ENCODE measurements around the gene KHNYN. TPM values are rescaled to one million over a fixed set of nuclear protein-coding genes. Genes with fewer than 3 reads are reported as not detected.
A peak's percentile ranks its signal among the peaks of the same experiment; 100 is the strongest.
"Not testable (repeated sequence)": the region's sequence is repeated elsewhere in the genome, so short reads cannot be mapped to it uniquely, and the experiment has no call there.

The KHNYN gene
- total RNA-seq, 4 donors from 2014 or later: 66.0 to 147 (median 90.6) TPM

- intact Hi-C loops (cut with DNase I; ENCODE audit: low total_unique reads): no loop called here
- TF ChIP-seq POLR2A (IDR thresholded peaks at IDR 0.05) (no peak), CTCF (IDR thresholded peaks at IDR 0.05) (no peak)
- 90 to 95% methylated on average over 2 of the region's 2 CpGs for whole genome bisulfite sequencing, 2 donors
- no peak overlapping the region for H3K4me3 ChIP-seq (ENCODE audit: low read depth, poor library complexity, severe bottlenecking)
- no peak for DNase-seq (ENCODE audit: low spot score in 2 of 2)
Measured at GRCh38 chr14:24387009-24387345, 42.8 kb upstream of the KHNYN start.

GRCh38 chr14:24387579-24387978 lies 42.2 kb upstream of the KHNYN start:
- DNase-seq (ENCODE audit: low spot score in 2 of 2); H3K4me3 ChIP-seq (ENCODE audit: low read depth, poor library complexity, severe bottlenecking); intact Hi-C loops (cut with DNase I; ENCODE audit: low total_unique reads): not testable (repeated sequence)
- WGBS, 2 donors: 88 to 90% methylated on average over 5 of the region's 5 CpGs

GRCh38 chr14:24388474-24389179 lies 41.1 kb upstream of the KHNYN start:
- intact Hi-C loops (cut with DNase I; ENCODE audit: low total_unique reads): no loop called here
- H3K4me3 ChIP-seq (ENCODE audit: low read depth, poor library complexity, severe bottlenecking): no peak overlapping the region
- no peak for DNase-seq (ENCODE audit: low spot score in 2 of 2)
- 53 to 68% methylated on average over 2 of the region's 2 CpGs for WGBS, 2 donors
- no peak for TF ChIP-seq CTCF (IDR thresholded peaks at IDR 0.05)
- TF ChIP-seq POLR2A (IDR thresholded peaks at IDR 0.05): no peak

GRCh38 chr14:24389226-24389848 lies 40.4 kb upstream of the KHNYN start:
- TF ChIP-seq POLR2A (IDR thresholded peaks at IDR 0.05) (no peak), CTCF (IDR thresholded peaks at IDR 0.05) (no peak)
- intact Hi-C loops (cut with DNase I; ENCODE audit: low total_unique reads): no loop called here
- WGBS, 2 donors: 66 to 79% methylated on average over 11 of the region's 11 CpGs
- H3K4me3 ChIP-seq (ENCODE audit: low read depth, poor library complexity, severe bottlenecking): no peak overlapping the region
- DNase-seq (ENCODE audit: low spot score in 2 of 2): no peak

GRCh38 chr14:24390701-24391468 lies 38.9 kb upstream of the KHNYN start:
- TF ChIP-seq POLR2A (IDR thresholded peaks at IDR 0.05) (no peak), CTCF (IDR thresholded peaks at IDR 0.05) (no peak)
- intact Hi-C loops (cut with DNase I; ENCODE audit: low total_unique reads): no loop called here
- no peak overlapping the region for H3K4me3 ChIP-seq (ENCODE audit: low read depth, poor library complexity, severe bottlenecking)
- 72% methylated on average over 6 of the region's 6 CpGs for whole genome bisulfite sequencing, 2 donors
- no peak for DNase-seq (ENCODE audit: low spot score in 2 of 2)

GRCh38 chr14:24392325-24393091 lies 37.2 kb upstream of the KHNYN start:
- H3K4me3 ChIP-seq (ENCODE audit: low read depth, poor library complexity, severe bottlenecking): no peak overlapping the region
- WGBS, 2 donors: 47 to 49% methylated on average over 8 of the region's 8 CpGs
- TF ChIP-seq POLR2A (IDR thresholded peaks at IDR 0.05) (no peak), CTCF (IDR thresholded peaks at IDR 0.05) (peak in 1 of 3 donors; percentile 6)
- no peak for DNase-seq (ENCODE audit: low spot score in 2 of 2)
- intact Hi-C loops (cut with DNase I; ENCODE audit: low total_unique reads): no loop called here

Data from lower leg skin (tissue), 4 donors.